SK-N-SH treated with all-trans-retinoic acid at 6 μM for 48 hours (cell line): ENCODE data around the gene C15orf61.

Experiments used
- PPARA ChIP-seq: fragments of 250-450 bp; sonication (Bioruptor Pico); IDR thresholded peaks from 2 replicates; pipeline ENCODE4 v1.5.0; 2020; ENCODE audit warnings: mild to moderate bottlenecking, borderline replicate concordance
- RARB ChIP-seq: fragments of 250-450 bp; sonication (Bioruptor Pico); IDR thresholded peaks from 2 replicates; pipeline ENCODE4 v1.8.0; 2021; ENCODE audit warnings: mild to moderate bottlenecking, moderate library complexity
- ZFP3 ChIP-seq: fragments of 250-450 bp; sonication (Bioruptor Pico); IDR thresholded peaks from 2 replicates; pipeline ENCODE4 v1.5.0; 2020; ENCODE audit warnings: mild to moderate bottlenecking, moderate library complexity
- ZFP30 ChIP-seq: fragments of 450-650 bp; formaldehyde crosslinking; IDR thresholded peaks from 2 replicates; pipeline ENCODE4 v1.5.0; 2022; ENCODE audit warnings: mild to moderate bottlenecking, moderate library complexity
- ZNF565 ChIP-seq: fragments of 450-650 bp; formaldehyde crosslinking; conservative IDR thresholded peaks from 2 replicates; pipeline ENCODE4 v1.5.0; 2020; ENCODE audit warnings: low read depth, mild to moderate bottlenecking, moderate library complexity
- TF ChIP-seq, protein P1 (sequence below): fragments of 250-450 bp; sonication (Bioruptor Pico); IDR thresholded peaks from 2 replicates; pipeline ENCODE4 v1.8.0; 2020; ENCODE audit warnings: mild to moderate bottlenecking, moderate library complexity, borderline replicate concordance
- TF ChIP-seq, protein P2 (sequence below): fragments of 250-450 bp; sonication (Bioruptor Pico); IDR thresholded peaks from 2 replicates; pipeline ENCODE4 v1.8.0; 2021; ENCODE audit warnings: low read depth, mild to moderate bottlenecking, moderate library complexity, borderline replicate concordance

DNA sequence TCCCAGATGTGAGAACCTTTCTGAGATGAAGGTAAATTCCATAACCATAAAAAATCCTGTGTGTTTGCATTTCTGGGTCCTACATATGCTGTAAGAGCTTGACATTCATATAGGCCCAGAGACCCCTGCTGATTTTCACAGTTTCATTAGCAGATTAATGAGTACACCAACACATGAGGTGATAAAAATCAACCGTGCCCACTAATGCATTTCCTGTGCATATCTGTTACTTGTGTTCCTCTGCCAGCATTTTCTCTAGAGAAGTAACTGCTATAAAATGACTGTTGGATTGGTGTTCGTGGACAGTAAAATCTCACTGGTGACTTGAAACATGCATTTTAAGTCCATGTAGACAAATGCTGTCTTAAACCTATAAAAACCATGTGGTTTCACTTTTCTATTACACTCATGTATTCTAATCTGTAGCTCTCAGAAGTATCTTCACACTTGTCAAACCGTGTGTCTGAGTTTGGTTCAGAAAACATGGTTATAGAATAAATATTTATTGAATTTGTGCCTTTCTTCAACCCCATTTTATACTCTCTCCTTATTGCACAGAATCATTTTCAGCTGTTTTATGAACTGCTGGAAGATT is 36.1 kb downstream of the C15orf61 start:
- TF ChIP-seq ZFP3 (no peak), RARB (CRISPR knock-in tag) (no peak), ZFP30 (CRISPR knock-in tag) (no peak), PPARA (no peak), ZNF565 (CRISPR knock-in tag) (no peak)
- TF ChIP-seq, protein P1, sequence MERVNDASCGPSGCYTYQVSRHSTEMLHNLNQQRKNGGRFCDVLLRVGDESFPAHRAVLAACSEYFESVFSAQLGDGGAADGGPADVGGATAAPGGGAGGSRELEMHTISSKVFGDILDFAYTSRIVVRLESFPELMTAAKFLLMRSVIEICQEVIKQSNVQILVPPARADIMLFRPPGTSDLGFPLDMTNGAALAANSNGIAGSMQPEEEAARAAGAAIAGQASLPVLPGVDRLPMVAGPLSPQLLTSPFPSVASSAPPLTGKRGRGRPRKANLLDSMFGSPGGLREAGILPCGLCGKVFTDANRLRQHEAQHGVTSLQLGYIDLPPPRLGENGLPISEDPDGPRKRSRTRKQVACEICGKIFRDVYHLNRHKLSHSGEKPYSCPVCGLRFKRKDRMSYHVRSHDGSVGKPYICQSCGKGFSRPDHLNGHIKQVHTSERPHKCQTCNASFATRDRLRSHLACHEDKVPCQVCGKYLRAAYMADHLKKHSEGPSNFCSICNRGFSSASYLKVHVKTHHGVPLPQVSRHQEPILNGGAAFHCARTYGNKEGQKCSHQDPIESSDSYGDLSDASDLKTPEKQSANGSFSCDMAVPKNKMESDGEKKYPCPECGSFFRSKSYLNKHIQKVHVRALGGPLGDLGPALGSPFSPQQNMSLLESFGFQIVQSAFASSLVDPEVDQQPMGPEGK (CRISPR knock-in tag), result no peak
- TF ChIP-seq, protein P2, sequence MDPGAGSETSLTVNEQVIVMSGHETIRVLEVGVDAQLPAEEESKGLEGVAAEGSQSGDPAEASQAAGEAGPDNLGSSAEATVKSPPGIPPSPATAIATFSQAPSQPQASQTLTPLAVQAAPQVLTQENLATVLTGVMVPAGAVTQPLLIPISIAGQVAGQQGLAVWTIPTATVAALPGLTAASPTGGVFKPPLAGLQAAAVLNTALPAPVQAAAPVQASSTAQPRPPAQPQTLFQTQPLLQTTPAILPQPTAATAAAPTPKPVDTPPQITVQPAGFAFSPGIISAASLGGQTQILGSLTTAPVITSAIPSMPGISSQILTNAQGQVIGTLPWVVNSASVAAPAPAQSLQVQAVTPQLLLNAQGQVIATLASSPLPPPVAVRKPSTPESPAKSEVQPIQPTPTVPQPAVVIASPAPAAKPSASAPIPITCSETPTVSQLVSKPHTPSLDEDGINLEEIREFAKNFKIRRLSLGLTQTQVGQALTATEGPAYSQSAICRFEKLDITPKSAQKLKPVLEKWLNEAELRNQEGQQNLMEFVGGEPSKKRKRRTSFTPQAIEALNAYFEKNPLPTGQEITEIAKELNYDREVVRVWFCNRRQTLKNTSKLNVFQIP, result no peak
